GM21723 (cell line): Measurements from ENCODE around the gene NBPF19.
"Not testable (repeated sequence)": the region's sequence is repeated elsewhere in the genome, so short reads cannot be mapped to it uniquely, and the experiment has no call there.

Experiments
- ATAC-seq: cut with Tn5 transposase; IDR thresholded peaks from one replicate; pipeline ENCODE4 v1.9.1; 2021; ENCODE audit warnings: mild to moderate bottlenecking, moderate library complexity; ENCODE audit not compliant: unreplicated experiment

NBPF19 gene, protein sequence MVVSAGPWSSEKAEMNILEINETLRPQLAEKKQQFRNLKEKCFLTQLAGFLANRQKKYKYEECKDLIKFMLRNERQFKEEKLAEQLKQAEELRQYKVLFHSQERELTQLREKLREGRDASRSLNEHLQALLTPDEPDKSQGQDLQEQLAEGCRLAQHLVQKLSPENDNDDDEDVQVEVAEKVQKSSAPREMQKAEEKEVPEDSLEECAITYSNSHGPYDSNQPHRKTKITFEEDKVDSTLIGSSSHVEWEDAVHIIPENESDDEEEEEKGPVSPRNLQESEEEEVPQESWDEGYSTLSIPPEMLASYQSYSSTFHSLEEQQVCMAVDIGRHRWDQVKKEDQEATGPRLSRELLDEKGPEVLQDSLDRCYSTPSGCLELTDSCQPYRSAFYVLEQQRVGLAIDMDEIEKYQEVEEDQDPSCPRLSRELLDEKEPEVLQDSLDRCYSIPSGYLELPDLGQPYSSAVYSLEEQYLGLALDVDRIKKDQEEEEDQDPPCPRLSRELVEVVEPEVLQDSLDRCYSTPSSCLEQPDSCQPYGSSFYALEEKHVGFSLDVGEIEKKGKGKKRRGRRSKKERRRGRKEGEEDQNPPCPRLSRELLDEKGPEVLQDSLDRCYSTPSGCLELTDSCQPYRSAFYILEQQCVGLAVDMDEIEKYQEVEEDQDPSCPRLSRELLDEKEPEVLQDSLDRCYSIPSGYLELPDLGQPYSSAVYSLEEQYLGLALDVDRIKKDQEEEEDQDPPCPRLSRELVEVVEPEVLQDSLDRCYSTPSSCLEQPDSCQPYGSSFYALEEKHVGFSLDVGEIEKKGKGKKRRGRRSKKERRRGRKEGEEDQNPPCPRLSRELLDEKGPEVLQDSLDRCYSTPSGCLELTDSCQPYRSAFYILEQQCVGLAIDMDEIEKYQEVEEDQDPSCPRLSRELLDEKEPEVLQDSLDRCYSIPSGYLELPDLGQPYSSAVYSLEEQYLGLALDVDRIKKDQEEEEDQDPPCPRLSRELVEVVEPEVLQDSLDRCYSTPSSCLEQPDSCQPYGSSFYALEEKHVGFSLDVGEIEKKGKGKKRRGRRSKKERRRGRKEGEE (N-terminal part only)

DNA sequence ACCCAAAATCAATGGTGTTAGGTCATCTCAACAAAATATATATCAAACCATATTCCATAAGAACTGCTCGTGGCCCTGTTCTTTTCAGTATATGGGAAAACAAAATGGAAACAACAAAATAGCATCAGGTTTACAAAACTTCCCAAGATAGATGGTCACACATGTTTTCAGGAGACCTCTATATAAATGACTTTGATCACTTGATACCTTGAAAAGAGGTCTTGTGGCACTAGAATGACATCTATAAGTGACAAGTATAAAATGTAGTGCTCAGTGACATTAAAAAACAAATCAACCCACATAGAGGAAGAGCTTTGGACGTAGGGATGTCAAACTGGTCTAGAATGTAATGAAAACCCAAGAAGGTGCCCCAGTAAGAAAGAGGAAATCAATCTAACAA is at the start of gene NBPF19:
NBPF19 (plus strand) TSS at position 301 of the 400 bp plus-strand sequence. CDS start 888 bp downstream, outside the sequence.
- not testable (repeated sequence) for ATAC-seq

DNA sequence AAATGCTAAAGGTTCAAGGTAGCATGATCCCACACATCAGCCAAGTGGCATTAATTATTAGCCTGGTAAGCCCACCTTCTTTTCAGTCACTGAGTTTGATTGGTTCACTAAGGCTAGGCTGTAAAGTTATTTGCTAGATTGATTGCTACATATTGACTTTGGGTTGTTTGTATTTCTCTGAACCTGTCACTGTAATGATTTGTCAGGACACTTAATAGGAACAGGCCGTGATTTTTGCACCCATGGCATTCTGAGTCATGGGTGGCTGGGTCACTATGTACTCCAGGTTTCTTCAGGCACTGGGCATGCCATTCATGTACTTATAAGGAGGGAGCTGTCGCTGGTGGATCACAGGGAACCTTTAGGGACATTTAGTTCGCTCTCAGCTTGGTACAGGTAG is 46.5 kb upstream of the NBPF19 start:
- ATAC-seq: not testable (repeated sequence)

DNA sequence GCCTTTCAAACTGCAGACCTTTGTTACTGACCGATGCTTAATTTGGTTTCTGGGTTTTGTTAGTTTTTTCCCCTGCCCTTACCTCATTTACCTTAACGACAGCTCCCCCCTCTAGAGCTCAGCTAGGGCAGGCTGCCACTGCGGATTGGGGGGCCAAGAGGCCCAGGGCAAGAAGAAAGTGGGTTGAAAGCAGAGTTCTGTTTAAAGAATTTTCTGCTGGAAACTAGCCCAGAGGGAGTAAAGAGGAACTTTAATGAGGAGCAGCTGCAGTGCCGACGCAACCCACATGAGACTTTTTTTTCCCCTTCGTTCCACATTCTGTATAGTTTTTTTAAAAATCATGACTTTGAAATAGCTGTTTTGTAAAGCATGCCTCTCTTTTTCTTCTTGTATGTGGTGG is 29.4 kb upstream of the NBPF19 start:
- ATAC-seq: not testable (repeated sequence)

DNA sequence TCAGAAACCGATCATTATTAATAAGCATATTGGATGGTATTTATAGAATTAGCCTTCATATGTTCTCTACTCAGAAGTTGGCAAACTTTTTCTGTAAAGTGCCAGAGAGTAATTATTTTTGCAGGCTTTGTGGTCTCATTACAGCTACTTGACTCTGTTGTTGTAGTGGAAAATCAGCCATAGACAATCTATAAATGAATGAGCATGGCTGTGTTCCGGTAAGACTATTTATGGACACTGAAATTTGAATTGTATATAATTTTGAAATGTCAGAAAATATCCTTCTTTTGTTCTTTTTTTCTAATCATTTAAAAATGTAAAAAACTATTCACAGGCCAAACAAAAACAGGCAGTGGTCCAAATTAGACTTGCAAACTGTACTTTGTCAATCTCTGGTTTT is 22.6 kb upstream of the NBPF19 start:
- not testable (repeated sequence) for ATAC-seq

DNA sequence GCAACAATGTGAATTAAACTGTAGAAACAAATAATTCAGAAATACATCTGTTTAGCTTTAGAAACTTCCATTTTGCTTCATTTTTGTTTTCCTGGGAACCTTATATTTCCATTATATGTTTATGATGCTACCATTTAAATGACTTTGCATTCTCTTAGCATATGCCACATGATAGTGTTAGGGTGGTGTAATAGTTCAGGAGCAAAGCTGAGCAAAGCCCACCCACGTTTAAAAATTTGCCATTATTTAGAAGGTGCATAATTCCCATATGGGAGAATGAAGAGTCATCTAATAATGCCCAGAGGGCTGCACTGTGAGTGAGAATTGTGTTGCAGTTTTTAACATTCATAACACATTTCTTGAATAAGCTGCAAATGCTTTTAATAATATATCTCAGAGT is 22.2 kb upstream of the NBPF19 start:
- ATAC-seq: not testable (repeated sequence)

DNA sequence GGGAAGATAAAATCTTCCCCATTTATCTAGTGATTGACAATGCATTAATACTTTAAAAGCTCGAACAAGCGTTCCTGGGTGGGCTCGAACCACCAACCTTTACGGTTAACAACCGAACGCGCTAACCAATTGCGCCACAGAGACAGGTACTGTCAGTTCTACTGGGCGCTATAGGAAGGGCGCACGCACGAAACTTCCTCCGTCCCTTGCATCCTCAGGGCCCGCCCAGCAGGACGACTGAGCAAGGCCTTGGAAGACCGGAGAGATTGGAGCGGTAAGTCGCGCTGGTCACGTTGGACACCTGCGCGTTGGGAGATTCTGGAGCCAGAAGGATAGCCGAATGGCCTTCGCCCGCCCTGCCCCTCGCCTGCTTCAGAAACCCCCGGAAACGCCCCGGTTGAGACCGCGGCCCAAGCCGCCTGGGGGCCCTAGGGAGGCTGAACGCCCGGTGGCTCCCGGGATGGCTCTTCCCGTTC is 83.5 kb downstream of the NBPF19 start:
- ATAC-seq: not testable (repeated sequence)

DNA sequence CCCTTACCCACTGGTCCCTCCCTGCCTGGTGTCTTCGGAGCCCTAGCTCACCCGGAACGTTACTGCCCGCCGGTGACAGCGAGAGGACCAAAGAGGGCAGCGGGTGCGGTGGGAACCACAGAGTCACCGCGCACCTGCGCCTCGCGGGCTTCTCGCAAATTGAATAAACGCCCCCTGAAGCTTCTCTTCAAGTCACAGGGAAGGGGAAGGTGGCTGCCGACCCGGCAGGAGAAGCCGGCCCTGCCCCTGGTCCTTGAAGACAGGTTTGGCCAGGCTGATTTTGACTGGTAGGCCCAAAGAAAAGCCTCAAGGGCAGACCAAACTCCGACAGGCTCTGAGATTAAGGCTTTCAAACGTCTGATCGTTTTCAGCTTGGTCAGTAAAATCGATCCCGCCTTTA is 87.0 kb downstream of the NBPF19 start:
- not testable (repeated sequence) for ATAC-seq

DNA sequence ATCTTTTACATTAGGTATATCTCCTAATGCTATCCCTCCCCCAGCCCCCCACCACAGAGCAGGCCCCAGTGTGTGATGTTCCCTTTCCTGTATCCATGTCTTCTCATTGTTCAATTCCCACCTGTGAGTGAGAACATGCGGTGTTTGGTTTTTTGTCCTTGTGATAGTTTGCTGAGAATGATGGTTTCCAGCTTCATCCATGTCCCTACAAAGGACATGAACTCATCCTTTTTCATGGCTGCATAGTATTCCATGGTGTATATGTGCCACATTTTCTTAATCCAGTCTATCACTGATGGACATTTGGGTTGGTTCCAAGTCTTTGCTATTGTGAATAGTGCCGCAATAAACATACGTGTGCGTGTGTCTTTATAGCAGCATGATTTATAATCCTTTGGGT is 90.6 kb downstream of the NBPF19 start:
- ATAC-seq: not testable (repeated sequence)

DNA sequence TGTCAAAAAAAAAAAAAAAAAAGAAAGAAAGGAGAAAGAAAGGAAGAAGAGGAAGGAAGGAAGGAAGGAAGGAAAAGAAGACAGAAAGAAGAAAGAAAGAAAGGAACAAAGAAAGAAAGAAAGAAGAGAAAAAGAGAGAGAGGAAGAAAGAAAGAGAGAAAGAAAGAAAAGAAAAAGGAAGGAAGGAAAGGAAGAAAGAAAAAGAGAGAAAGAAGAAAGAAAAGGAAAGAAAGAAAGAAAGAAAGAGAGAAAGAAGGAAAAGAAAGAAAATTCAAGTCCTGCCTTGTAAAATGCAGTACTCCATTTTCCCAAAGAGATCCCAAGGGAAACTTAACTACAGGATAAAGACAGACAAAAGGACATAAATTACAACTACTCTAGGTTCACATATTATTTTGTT is 97.9 kb downstream of the NBPF19 start:
- not testable (repeated sequence) for ATAC-seq

DNA sequence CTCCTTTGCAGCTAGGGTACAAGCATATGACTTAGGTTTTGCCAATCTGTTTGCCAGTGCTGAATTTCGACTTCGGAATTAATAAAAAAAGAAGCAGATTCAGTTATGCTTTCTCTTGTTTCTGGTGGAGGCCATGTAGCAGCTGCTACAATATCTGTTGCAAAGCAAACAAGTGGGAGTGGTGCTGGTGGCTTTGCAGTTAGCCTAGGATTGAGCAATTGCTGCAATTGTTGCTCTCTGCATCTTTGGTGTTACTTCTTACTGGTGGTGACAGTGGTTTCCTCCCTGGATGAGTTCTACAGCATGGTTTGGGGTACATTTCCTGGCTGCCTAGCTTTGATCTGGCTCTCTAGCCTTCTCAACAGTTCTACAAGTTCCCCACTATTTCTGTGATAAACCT is 110.7 kb downstream of the NBPF19 start:
- ATAC-seq: not testable (repeated sequence)
